ENCODE measurements around the gene KCMF1. TPM values are rescaled to one million over a fixed set of nuclear protein-coding genes. Genes with fewer than 3 reads are reported as not detected.
A peak's percentile ranks its signal among the peaks of the same experiment; 100 is the strongest.

KCMF1 gene
- total and polyA plus RNA-seq, 2 of the 13 experiments (the other 11 are each of a cell fraction or from before 2014, with no cell fraction given) = 62.1 to 116 TPM

DNA sequence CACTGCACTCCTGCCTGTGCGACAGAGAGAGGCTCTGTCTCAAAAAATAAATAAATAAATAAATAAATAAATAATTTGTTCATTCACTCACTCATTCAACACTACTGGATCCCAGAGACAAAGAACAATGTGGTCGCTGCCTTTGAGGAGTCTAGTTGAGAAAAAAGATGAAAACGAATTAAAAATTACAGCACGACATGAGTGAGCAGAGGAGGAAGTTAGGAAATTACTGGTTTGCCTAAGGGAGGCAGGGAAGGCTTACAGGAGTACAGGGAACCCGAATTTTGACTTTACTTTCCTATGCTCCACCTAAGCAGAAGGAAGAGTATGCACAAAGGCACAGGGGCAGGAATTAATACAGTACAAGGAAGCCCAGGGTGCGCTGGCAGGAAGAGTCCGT lies 4.2 kb upstream of the KCMF1 start:
- H3K79me2 ChIP-seq (ENCODE audit: insufficient read depth, low read length) = peaks cover 40% of the 10 kb centered on the region
- no peak for TF ChIP-seq HNRNPLL (IDR thresholded peaks at IDR 0.05; ENCODE audit: low read depth, low read length, poor library complexity, severe bottlenecking)
- TF ChIP-seq ZNF570 (CRISPR knock-in tag; IDR thresholded peaks at IDR 0.05; ENCODE audit: borderline replicate concordance) = no peak
- TF ChIP-seq MAF1 (CRISPR knock-in tag; IDR thresholded peaks at IDR 0.05; ENCODE audit: borderline replicate concordance) = no peak
- TF ChIP-seq SMAD1 (CRISPR knock-in tag; IDR thresholded peaks at IDR 0.05; ENCODE audit: borderline replicate concordance, low read depth) = no peak
- H2AFZ ChIP-seq (ENCODE audit: low read length) = no peak overlapping the region
- H3K9me3 ChIP-seq (ENCODE audit: low read length) = no peaks in the 10 kb centered on the region
- H3K4me1 ChIP-seq (ENCODE audit: insufficient read depth, low read length) = peaks cover 74% of the 10 kb centered on the region
- DNase-seq (ENCODE audit: low spot score) (no peak), ATAC-seq (no peak), FAIRE-seq (no peak)
- H3K4me3 ChIP-seq (replicated peaks in 1 of 3; ENCODE audit: insufficient read depth in 1 of 3, low read depth in 2 of 3, low read length in 3 of 3) = no peak overlapping the region
- CTCF ChIA-PET (ENCODE audit: low intra/inter-chr PET ratio, low total read pairs) = no interaction called here
- H3K27ac ChIP-seq (ENCODE audit: extremely low read length, insufficient read depth, low read length) = peak overlapping the region; percentile 22
- no peaks in the 10 kb centered on the region for H3K36me3 ChIP-seq (replicated peaks in 1 of 2; ENCODE audit: control insufficient read depth in 1 of 2, insufficient read depth in 2 of 2, low read length in 2 of 2)
- no peak overlapping the region for H3K9ac ChIP-seq (ENCODE audit: insufficient read depth, low read depth, low read length)
- H3K27me3 ChIP-seq (ENCODE audit: control insufficient read depth in 1 of 2, insufficient read depth in 2 of 2, low read length in 2 of 2) = no peaks in the 10 kb centered on the region; a peak in 1 of 5 replicates
- intact Hi-C loops (cut with micrococcal nuclease; ENCODE audit: unreplicated experiment) = no loop called here
- POLR2A ChIA-PET = interaction anchor here (1.4 kb wide), 1 partner anchor 59 kb away, joined by 6 read pairs; no protein-coding TSS in a partner anchor
- in situ Hi-C loops (cut with HindIII; ENCODE audit: extremely low pct_ligation_motif_present, low pct_unique_long_range_greater_than_20kb) = no loop called here
- no peaks in the 10 kb centered on the region for H4K20me1 ChIP-seq (ENCODE audit: insufficient read depth, low read length)
- no TSS peak for BruUV-seq (replicated peaks)
- 92% methylated on average over 7 of the region's 7 CpGs for WGBS (ENCODE audit: low lambda C conversion rate)
- no peak overlapping the region for H3K4me2 ChIP-seq (ENCODE audit: low read depth, low read length)

DNA sequence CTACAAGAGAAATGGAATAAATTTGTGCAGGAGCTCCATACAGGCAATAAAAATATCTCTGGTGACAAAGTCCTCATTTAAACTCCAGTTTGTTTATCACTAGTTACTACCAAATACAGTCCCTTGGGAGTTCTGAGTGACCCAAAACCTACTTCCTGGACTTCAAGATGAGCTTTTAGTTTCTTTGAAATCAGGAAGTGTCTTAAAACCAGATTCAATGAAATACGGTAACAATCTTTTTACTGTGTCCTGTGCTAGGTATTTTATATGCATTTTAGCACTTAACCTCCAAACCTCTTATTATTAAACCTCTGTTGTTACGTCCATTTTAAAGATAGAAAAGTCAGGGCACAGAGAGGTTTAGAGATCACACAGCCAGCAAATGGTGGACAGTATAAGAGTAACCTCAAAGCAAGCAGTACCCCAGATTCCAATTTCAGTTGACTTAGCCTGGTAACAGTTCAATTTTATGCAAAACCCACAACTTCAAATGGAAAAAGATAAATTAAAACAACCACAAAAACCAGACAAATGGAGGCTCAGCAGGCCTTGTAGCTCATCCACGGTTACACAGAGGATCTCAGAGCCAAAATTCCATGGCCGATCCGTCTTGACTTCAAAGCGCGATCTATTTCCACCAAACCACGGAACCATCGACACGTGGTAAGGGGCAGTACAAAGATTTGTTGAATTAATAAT lies 1.3 kb upstream of the KCMF1 start:
- Histone ChIP-seq H4K20me1 (ENCODE audit: insufficient read depth, low read length) (peaks cover 23% of the 10 kb centered on the region), H3K36me3 (replicated peaks in 1 of 2; ENCODE audit: control insufficient read depth in 1 of 2, insufficient read depth in 2 of 2, low read length in 2 of 2) (no peaks in the 10 kb centered on the region), H3K4me1 (ENCODE audit: insufficient read depth, low read length) (peaks cover 61% of the 10 kb centered on the region), H3K79me2 (ENCODE audit: insufficient read depth, low read length) (peaks cover 68% of the 10 kb centered on the region), H3K9me3 (ENCODE audit: low read length) (no peaks in the 10 kb centered on the region), H3K4me3 (replicated peaks in 1 of 3; ENCODE audit: insufficient read depth in 1 of 3, low read depth in 2 of 3, low read length in 3 of 3) (peak overlapping the region; percentile 81 to 97 (median 81)), H3K9ac (ENCODE audit: insufficient read depth, low read depth, low read length) (peak overlapping the region; percentile 99), H3K27me3 (ENCODE audit: control insufficient read depth in 1 of 2, insufficient read depth in 2 of 2, low read length in 2 of 2) (no peaks in the 10 kb centered on the region; a peak in 1 of 5 replicates), H2AFZ (ENCODE audit: low read length) (no peak overlapping the region), H3K27ac (ENCODE audit: extremely low read length, insufficient read depth, low read length) (peak overlapping the region; percentile 98), H3K4me2 (ENCODE audit: low read depth, low read length) (peak overlapping the region; percentile 95)
- POLR2A ChIA-PET = interaction anchor here (0.6 to 3.8 kb wide), 6 partner anchors 10 to 64 kb away, joined by 4 to 30 read pairs (median 16); no protein-coding TSS in a partner anchor
- CTCF ChIA-PET (ENCODE audit: low intra/inter-chr PET ratio, low total read pairs) = interaction anchor here (2.0 kb wide), 1 partner anchor 44 kb away, joined by 5 read pairs; no protein-coding TSS in a partner anchor
- no peak for FAIRE-seq
- intact Hi-C loops (cut with micrococcal nuclease; ENCODE audit: unreplicated experiment) = loop anchor here (1.0 kb wide), 1 partner anchor 43 kb away; no protein-coding TSS in a partner anchor
- BruUV-seq (replicated peaks) = TSS peak; percentile 69
- ATAC-seq = no peak
- DNase-seq (ENCODE audit: low spot score) = no peak
- WGBS (ENCODE audit: low lambda C conversion rate) = 2% methylated on average over 10 of the region's 10 CpGs
- in situ Hi-C loops (cut with HindIII; ENCODE audit: extremely low pct_ligation_motif_present, low pct_unique_long_range_greater_than_20kb) = loop anchor here (5.0 kb wide), 1 partner anchor 42 kb away; no protein-coding TSS in a partner anchor
- TF ChIP-seq ZSCAN22 (CRISPR knock-in tag; IDR thresholded peaks at IDR 0.05) (0 out of 2 replicates have a peak, but pooled peaks have one; percentile 21), CEBPB (IDR thresholded peaks at IDR 0.05; ENCODE audit: borderline replicate concordance, low read depth, low read length) (no peak), IRX3 (CRISPR knock-in tag; IDR thresholded peaks at IDR 0.05; ENCODE audit: borderline replicate concordance, low read depth) (0 out of 2 replicates have a peak, but pooled peaks have one; percentile 35), AGO2 (optimal IDR thresholded peaks at IDR 0.05; ENCODE audit: low read depth, low read length) (no peak), TBP (CRISPR knock-in tag; IDR thresholded peaks at IDR 0.05) (no peak), MED8 (CRISPR knock-in tag; IDR thresholded peaks at IDR 0.05; ENCODE audit: insufficient replicate concordance) (no peak), ATAD3A (CRISPR knock-in tag; IDR thresholded peaks at IDR 0.05) (no peak), ZNF3 (CRISPR knock-in tag; IDR thresholded peaks at IDR 0.05) (peak; percentile 15; the same call in 1 of the 2 replicates)
- TF ChIP-seq, protein P1, sequence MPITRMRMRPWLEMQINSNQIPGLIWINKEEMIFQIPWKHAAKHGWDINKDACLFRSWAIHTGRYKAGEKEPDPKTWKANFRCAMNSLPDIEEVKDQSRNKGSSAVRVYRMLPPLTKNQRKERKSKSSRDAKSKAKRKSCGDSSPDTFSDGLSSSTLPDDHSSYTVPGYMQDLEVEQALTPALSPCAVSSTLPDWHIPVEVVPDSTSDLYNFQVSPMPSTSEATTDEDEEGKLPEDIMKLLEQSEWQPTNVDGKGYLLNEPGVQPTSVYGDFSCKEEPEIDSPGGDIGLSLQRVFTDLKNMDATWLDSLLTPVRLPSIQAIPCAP (CRISPR knock-in tag; IDR thresholded peaks at IDR 0.05; ENCODE audit: low read depth) = no peak
- TF ChIP-seq, protein P2, sequence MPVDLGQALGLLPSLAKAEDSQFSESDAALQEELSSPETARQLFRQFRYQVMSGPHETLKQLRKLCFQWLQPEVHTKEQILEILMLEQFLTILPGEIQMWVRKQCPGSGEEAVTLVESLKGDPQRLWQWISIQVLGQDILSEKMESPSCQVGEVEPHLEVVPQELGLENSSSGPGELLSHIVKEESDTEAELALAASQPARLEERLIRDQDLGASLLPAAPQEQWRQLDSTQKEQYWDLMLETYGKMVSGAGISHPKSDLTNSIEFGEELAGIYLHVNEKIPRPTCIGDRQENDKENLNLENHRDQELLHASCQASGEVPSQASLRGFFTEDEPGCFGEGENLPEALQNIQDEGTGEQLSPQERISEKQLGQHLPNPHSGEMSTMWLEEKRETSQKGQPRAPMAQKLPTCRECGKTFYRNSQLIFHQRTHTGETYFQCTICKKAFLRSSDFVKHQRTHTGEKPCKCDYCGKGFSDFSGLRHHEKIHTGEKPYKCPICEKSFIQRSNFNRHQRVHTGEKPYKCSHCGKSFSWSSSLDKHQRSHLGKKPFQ (CRISPR knock-in tag; IDR thresholded peaks at IDR 0.05; ENCODE audit: insufficient replicate concordance) = no peak
